Measurements from ENCODE around the gene HDGFL1. TPM values are rescaled to one million over a fixed set of nuclear protein-coding genes. Genes with fewer than 3 reads are reported as not detected.

The HDGFL1 gene
- total and polyA plus RNA-seq, 2 of the 8 experiments (the other 6 are each of a cell fraction or from before 2014, with no cell fraction given) = not detected

- Histone ChIP-seq H3K79me2 (ENCODE audit: control insufficient read depth in 1 of 2, insufficient read depth in 2 of 2, low read length in 2 of 2) (no peaks in the 10 kb centered on the region), H3K23ac (ENCODE audit: insufficient read length) (no peak overlapping the region), H3K27me3 (replicated peaks in 1 of 4; ENCODE audit: control insufficient read depth in 3 of 4, extremely low read depth in 1 of 4, insufficient read depth in 3 of 4, low read length in 3 of 4) (no peaks in the 10 kb centered on the region), H3K9me3 (ENCODE audit: insufficient read depth in 2 of 2, low read depth in 1 of 2, low read length in 1 of 2) (no peaks in the 10 kb centered on the region), H3K9ac (replicated peaks in 1 of 4; ENCODE audit: extremely low read depth in 1 of 4, low read depth in 3 of 4, low read length in 3 of 4) (no peak overlapping the region), H3K4me1 (replicated peaks in 1 of 4; ENCODE audit: control insufficient read depth in 3 of 4, insufficient read depth in 4 of 4, low read length in 3 of 4) (peaks cover 0 to 5% (median 0%) of the 10 kb centered on the region in 4 experiments; a peak in 2 of 7 replicates), H4K8ac (ENCODE audit: extremely low read depth, insufficient read depth, low read length) (no peak overlapping the region), H3K23me2 (ENCODE audit: low read depth, low read length) (no peaks in the 10 kb centered on the region), H2BK120ac (replicated peaks; ENCODE audit: low read depth, low read length) (no peak overlapping the region), H2BK20ac (ENCODE audit: low read length) (no peak overlapping the region), H3K27ac (ENCODE audit: low read depth, low read length) (no peak overlapping the region), H2BK12ac (ENCODE audit: low read depth, low read length) (no peak overlapping the region), H2AK5ac (ENCODE audit: low read depth, low read length) (no peak overlapping the region), H3K4ac (replicated peaks; ENCODE audit: insufficient read length, low read depth, low read length) (no peak overlapping the region), H2AFZ (ENCODE audit: low read length) (no peak overlapping the region), H2BK5ac (ENCODE audit: low read depth, low read length) (no peak overlapping the region), H3K79me1 (ENCODE audit: low read depth, low read length) (no peaks in the 10 kb centered on the region), H4K20me1 (replicated peaks in 1 of 2; ENCODE audit: control insufficient read depth in 1 of 2, insufficient read depth in 2 of 2, low read length in 2 of 2) (no peaks in the 10 kb centered on the region), H3K4me2 (ENCODE audit: insufficient read depth in 1 of 2, low read depth in 2 of 2, low read length in 2 of 2) (no peak overlapping the region), H4K5ac (ENCODE audit: insufficient read length, low read depth, low read length) (no peak overlapping the region), H3K56ac (replicated peaks; ENCODE audit: insufficient read length, low read depth, low read length) (no peak overlapping the region), H3K4me3 (ENCODE audit: extremely low read depth in 1 of 4, insufficient read depth in 2 of 4, low read depth in 3 of 4, low read length in 4 of 4) (no peak overlapping the region), H2BK15ac (ENCODE audit: low read length) (no peak overlapping the region), H3K36me3 (ENCODE audit: control insufficient read depth in 2 of 4, insufficient read depth in 4 of 4, low read length in 3 of 4) (no peaks in the 10 kb centered on the region), H3K18ac (ENCODE audit: extremely low read depth, low read length) (no peak overlapping the region), H4K91ac (replicated peaks; ENCODE audit: insufficient read length, low read length) (no peak overlapping the region), H3K14ac (ENCODE audit: insufficient read length) (no peak overlapping the region)
- ChIA-PET POLR2A (ENCODE audit: partially characterized antibody) (no interaction called here), CTCF (ENCODE audit: partially characterized antibody) (interaction anchor here (0.6 to 1.3 kb wide), 3 partner anchors 14 to 206 kb away, joined by 3 to 5 read pairs (median 3); no protein-coding TSS in a partner anchor)
- no peak for FAIRE-seq
- 87% methylated on average over 1 of the region's 1 CpG; no CpG with 5 or more reads in 1 of the 2 experiments for WGBS, 2 experiments (ENCODE audit: extremely low coverage in 1 of 2, insufficient coverage in 1 of 2, insufficient read length in 1 of 2, insufficient replicate concordance in 2 of 2, low coverage in 1 of 2, low lambda C conversion rate in 2 of 2, missing lambda C conversion rate in 1 of 2)
- no peak for DNase-seq (ENCODE audit: low read depth in 1 of 2, low spot score in 2 of 2)
- TF ChIP-seq JUND (IDR thresholded peaks at IDR 0.05; ENCODE audit: low read length) (no peak), YY1 (IDR thresholded peaks at IDR 0.05; ENCODE audit: low read depth, low read length) (no peak), CEBPB (IDR thresholded peaks at IDR 0.05; ENCODE audit: low read depth, low read length) (no peak)
Observed at GRCh38 chr6:22613051-22613450, 43.7 kb downstream of the HDGFL1 start.

Data from H1 (cell line).